ENCODE measurements around the gene SLC16A9.

GRCh38 chr10:59724098-59724938 is 14.7 kb upstream of the SLC16A9 start:
- no peak for TF ChIP-seq POLR2A (IDR thresholded peaks at IDR 0.05)
- TF ChIP-seq, protein P1, sequence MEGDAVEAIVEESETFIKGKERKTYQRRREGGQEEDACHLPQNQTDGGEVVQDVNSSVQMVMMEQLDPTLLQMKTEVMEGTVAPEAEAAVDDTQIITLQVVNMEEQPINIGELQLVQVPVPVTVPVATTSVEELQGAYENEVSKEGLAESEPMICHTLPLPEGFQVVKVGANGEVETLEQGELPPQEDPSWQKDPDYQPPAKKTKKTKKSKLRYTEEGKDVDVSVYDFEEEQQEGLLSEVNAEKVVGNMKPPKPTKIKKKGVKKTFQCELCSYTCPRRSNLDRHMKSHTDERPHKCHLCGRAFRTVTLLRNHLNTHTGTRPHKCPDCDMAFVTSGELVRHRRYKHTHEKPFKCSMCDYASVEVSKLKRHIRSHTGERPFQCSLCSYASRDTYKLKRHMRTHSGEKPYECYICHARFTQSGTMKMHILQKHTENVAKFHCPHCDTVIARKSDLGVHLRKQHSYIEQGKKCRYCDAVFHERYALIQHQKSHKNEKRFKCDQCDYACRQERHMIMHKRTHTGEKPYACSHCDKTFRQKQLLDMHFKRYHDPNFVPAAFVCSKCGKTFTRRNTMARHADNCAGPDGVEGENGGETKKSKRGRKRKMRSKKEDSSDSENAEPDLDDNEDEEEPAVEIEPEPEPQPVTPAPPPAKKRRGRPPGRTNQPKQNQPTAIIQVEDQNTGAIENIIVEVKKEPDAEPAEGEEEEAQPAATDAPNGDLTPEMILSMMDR (IDR thresholded peaks at IDR 0.05): no peak
- no peak for TF ChIP-seq EP300 (IDR thresholded peaks at IDR 0.05)
